Stimulated activated CD4-positive, alpha-beta T cell treated with anti-CD3 and anti-CD28 coated beads, Interleukin-1b, Interleukin-23, amount 100 ng/mL, for 4 hours (primary cell): Measurements from ENCODE around the gene PCDHA12.
"Not testable (repeated sequence)": the region's sequence is repeated elsewhere in the genome, so short reads cannot be mapped to it uniquely, and the experiment has no call there.

ENCODE experiments used
- DNase-seq, 2 donors: peaks; one replicate each; pipeline ENCODE4 v3.0.0-alpha.2; 2020; ENCODE audit warnings: low read depth in 2 of 2

PCDHA12 gene

DNA sequence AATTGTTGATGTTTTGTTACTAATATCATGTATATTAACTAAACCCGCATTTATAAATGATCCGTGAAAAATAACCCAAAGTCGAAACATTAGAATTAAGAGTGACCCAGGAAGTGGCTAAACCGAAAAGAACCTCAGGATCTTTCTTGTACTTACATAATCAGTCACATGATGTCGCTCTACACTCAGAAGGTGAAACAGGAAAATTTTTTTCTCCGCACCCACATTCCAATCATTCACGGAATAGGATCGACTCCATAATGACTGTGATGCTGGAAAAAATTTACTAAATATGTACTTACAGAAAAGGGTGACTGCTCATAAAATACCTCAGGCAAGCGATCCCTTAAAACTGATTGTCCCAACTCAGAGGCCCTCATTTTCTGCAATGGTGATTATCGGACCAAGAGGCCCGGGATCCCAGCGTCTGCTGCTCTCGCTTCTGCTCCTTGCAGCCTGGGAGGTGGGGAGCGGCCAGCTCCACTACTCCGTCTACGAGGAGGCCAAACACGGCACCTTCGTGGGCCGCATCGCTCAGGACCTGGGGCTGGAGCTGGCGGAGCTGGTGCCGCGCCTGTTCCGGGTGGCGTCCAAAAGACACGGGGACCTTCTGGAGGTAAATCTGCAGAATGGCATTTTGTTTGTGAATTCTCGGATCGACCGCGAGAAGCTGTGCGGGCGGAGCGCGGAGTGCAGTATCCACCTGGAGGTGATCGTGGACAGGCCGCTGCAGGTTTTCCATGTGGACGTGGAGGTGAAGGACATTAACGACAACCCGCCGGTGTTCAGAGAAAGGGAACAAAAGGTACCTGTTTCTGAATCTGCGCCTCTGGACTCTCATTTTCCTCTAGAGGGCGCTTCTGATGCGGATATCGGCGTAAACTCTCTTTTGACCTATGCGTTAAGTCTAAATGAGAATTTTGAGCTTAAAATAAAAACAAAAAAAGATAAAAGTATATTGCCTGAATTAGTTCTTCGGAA, at the start of gene PCDHA12:
PCDHA12 (plus strand) TSS at position 224 of the 981 bp plus-strand sequence; CDS start at position 389, 165 bp downstream.
- DNase-seq = no peak

GRCh38 chr5:140827704-140828361, 47.3 kb upstream of the PCDHA12 start, which contains the start of gene PCDHA6:
TSS of gene PCDHA6 (plus strand) at chr5:140827960. CDS start at chr5:140828092, 132 bp downstream.
- DNase-seq = no peak

- no peak for DNase-seq
These were observed 46.8 kb upstream of the PCDHA12 start for GRCh38 chr5:140828362-140828737.

GRCh38 chr5:140829511-140830501, 45.3 kb upstream of the PCDHA12 start:
- not testable (repeated sequence) for DNase-seq

DNA sequence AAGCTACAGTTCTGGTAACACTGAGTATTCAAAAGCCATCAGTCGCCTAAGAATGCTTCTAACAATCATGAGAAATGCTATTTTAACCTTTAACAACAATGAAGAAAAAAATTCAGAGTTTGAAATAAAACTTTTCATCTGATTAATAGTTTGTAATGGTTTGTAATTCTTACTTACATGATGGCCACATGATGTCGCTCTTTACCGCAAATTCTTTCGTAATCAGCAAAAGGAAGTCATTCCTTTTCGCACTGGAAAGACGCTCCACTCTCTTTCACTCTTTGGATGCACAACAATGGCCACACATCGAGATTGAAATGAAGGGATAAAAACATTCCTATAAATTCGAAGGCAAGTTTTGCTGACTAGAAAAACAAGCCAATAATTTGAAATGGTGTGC, 41.1 kb upstream of the PCDHA12 start, which contains the start of gene PCDHA7:
PCDHA7 (plus strand) TSS at position 277 of the 400 bp plus-strand sequence; CDS start at position 392, 115 bp downstream.
- DNase-seq = no peak

DNA sequence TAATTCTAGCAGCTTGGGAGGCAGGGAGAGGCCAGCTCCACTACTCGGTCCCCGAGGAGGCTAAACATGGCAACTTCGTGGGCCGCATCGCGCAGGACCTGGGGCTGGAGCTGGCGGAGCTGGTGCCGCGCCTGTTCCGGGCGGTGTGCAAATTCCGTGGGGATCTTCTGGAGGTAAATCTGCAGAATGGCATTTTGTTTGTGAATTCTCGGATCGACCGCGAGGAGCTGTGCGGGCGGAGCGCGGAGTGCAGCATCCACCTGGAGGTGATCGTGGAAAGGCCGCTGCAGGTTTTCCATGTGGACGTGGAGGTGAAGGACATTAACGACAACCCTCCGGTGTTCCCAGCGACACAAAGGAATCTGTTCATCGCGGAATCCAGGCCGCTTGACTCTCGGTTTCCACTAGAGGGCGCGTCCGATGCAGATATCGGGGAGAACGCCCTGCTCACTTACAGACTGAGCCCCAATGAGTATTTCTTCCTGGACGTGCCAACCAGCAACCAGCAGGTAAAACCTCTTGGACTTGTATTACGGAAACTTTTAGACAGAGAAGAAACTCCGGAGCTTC, 40.6 kb upstream of the PCDHA12 start:
- DNase-seq = not testable (repeated sequence)

DNA sequence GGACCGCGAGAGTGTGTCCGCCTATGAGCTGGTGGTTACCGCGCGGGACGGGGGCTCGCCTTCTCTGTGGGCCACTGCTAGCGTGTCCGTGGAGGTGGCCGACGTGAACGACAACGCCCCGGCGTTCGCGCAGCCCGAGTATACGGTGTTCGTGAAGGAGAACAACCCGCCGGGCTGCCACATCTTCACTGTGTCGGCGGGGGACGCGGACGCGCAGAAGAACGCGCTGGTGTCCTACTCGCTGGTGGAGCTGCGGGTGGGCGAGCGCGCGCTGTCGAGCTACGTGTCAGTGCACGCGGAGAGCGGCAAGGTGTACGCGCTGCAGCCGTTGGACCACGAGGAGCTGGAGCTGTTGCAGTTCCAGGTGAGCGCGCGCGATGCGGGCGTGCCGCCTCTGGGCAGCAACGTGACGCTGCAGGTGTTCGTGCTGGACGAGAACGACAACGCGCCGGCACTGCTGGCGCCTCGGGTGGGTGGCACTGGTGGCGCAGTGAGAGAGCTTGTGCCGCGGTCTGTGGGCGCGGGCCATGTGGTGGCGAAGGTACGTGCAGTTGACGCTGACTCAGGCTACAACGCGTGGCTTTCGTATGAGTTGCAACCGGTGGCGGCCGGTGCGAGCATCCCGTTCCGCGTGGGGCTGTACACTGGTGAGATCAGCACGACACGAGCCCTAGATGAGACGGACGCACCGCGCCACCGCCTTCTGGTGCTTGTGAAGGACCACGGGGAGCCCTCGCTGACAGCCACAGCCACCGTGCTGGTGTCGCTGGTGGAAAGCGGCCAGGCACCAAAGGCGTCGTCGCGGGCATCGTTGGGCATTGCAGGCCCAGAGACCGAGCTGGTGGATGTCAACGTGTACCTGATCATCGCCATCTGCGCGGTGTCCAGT, 39.2 kb upstream of the PCDHA12 start:
- DNase-seq = no peak

GRCh38 chr5:140840978-140841962, 33.8 kb upstream of the PCDHA12 start, which contains the start of gene PCDHA8:
TSS of gene PCDHA8 (plus strand) at chr5:140841187. CDS start at chr5:140841322, 135 bp downstream.
- no peak for DNase-seq

GRCh38 chr5:140842798-140843733, 32.0 kb upstream of the PCDHA12 start:
- no peak for DNase-seq

DNA sequence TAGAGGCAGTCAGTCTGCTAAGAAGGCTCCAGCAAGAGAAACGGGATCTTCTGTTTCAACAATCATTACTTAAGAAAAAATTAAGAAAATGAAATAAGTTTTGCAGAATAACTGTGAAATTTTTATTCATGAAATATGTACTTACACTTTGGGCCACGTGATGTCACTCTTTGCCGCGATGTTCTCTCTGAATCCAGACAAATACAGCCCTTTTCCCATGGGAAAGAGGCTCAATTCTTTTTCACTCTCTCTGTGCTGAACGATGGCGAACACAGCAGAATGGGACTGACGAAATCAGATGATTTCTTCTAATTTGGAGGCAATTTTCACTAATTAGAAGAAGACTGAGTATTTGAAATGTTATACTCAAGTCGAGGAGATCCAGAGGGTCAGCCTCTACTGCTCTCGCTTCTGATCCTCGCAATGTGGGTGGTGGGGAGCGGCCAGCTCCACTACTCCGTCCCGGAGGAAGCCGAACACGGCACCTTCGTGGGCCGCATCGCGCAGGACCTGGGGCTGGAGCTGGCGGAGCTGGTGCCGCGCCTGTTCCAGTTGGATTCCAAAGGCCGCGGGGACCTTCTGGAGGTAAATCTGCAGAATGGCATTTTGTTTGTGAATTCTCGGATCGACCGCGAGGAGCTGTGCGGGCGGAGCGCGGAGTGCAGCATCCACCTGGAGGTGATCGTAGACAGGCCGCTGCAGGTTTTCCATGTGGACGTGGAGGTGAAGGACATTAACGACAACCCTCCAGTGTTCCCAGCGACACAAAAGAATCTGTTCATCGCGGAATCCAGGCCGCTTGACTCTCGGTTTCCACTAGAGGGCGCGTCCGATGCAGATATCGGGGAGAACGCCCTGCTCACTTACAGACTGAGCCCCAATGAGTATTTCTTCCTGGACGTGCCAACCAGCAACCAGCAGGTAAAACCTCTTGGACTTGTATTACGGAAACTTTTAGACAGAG, 26.7 kb upstream of the PCDHA12 start, which contains the start of gene PCDHA9:
PCDHA9 (plus strand) TSS at position 244 of the 964 bp plus-strand sequence; CDS start at position 358, 114 bp downstream.
- DNase-seq = not testable (repeated sequence)

- not testable (repeated sequence) for DNase-seq
These were observed 25.1 kb upstream of the PCDHA12 start for GRCh38 chr5:140849831-140850634.

DNA sequence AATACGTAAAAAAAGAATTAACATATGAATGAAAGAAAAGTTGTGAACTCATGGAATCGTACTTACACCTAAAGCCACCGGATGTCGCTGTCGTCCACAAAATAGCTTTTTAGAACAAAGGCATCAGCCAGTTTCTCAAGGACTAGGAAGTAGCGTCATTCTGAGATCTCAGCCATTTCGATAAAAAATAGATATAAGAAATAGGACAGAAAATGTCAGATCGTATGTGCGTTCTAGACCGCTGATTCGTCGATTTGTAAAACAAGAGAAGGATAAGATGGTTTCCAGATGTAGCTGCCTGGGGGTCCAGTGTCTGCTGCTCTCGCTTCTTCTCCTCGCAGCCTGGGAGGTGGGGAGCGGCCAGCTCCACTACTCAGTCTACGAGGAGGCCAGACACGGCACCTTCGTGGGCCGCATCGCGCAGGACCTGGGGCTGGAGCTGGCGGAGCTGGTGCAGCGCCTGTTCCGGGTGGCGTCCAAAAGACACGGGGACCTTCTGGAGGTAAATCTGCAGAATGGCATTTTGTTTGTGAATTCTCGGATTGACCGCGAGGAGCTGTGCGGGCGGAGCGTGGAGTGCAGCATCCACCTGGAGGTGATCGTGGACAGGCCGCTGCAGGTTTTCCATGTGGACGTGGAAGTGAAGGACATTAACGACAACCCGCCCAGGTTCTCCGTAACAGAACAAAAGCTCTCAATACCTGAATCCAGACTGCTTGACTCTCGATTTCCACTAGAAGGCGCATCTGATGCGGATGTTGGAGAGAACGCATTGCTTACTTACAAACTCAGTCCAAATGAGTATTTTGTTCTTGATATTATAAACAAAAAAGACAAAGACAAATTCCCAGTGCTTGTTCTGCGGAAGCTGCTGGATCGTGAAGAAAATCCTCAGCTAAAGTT, 19.1 kb upstream of the PCDHA12 start, which contains the start of gene PCDHA10:
PCDHA10 (plus strand) TSS at position 126 of the 903 bp plus-strand sequence; CDS start at position 278, 152 bp downstream.
- DNase-seq = no peak

- DNase-seq = no peak
These were observed 17.7 kb upstream of the PCDHA12 start for GRCh38 chr5:140857177-140857986.
